Measurements from ENCODE around the gene HSPH1.

HSPH1 gene

GRCh38 chr13:31201341-31202031, 39.8 kb upstream of the HSPH1 start:
- no peak overlapping the region for H3K27ac ChIP-seq
- CTCF ChIA-PET = interaction anchor here (0.6 to 1.2 kb wide), 3 partner anchors 13 to 461 kb away, joined by 3 to 5 read pairs (median 3); no protein-coding TSS in a partner anchor
- TF ChIP-seq, protein P1, sequence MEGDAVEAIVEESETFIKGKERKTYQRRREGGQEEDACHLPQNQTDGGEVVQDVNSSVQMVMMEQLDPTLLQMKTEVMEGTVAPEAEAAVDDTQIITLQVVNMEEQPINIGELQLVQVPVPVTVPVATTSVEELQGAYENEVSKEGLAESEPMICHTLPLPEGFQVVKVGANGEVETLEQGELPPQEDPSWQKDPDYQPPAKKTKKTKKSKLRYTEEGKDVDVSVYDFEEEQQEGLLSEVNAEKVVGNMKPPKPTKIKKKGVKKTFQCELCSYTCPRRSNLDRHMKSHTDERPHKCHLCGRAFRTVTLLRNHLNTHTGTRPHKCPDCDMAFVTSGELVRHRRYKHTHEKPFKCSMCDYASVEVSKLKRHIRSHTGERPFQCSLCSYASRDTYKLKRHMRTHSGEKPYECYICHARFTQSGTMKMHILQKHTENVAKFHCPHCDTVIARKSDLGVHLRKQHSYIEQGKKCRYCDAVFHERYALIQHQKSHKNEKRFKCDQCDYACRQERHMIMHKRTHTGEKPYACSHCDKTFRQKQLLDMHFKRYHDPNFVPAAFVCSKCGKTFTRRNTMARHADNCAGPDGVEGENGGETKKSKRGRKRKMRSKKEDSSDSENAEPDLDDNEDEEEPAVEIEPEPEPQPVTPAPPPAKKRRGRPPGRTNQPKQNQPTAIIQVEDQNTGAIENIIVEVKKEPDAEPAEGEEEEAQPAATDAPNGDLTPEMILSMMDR (conservative IDR thresholded peaks at IDR 0.05; ENCODE audit: low read depth) = no peak
- DNase-seq (ENCODE audit: low spot score) = peak; percentile 33
- POLR2A ChIA-PET (ENCODE audit: low non-redundant PET) = interaction anchor here (0.6 kb wide), 1 partner anchor 13 kb away, joined by 8 read pairs; no protein-coding TSS in a partner anchor

DNA sequence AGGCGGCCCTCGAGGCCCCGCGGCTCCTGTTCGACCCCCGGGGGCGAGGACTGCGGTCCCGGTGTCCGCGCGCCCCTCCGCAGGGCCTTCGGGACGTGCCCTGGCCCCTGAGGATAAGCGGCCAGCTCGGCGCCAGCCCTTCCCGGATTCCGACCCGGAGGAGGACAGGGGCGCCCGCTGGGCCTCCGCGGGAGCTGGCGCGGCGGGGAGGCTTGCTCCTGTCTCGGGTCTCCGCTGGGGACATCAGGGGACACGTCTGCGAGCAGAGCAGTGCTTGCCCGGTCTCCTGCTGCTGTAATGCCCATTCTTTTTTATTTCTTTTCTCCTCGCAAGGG, 38.9 kb upstream of the HSPH1 start:
- ChIA-PET CTCF (interaction anchor here (0.6 kb wide), 4 partner anchors 12 to 460 kb away, joined by 3 to 5 read pairs (median 3); no protein-coding TSS in a partner anchor), POLR2A (ENCODE audit: low non-redundant PET) (interaction anchor here (0.6 kb wide), 1 partner anchor 14 kb away, joined by 8 read pairs; no protein-coding TSS in a partner anchor)
- DNase-seq (ENCODE audit: low spot score) = peak; percentile 25
- peak overlapping the region; percentile 96 for H3K27ac ChIP-seq
- TF ChIP-seq, protein P1 (conservative IDR thresholded peaks at IDR 0.05; ENCODE audit: low read depth) = no peak

- peak within 1 kb of the TSS; percentile 96 for H3K27ac ChIP-seq
- POLR2A ChIA-PET (ENCODE audit: low non-redundant PET) = no interaction called here
- peak; percentile 81 for DNase-seq (ENCODE audit: low spot score)
- TF ChIP-seq, protein P1 (conservative IDR thresholded peaks at IDR 0.05; ENCODE audit: low read depth) = peak; percentile 88
- CTCF ChIA-PET = interaction anchor here (0.5 to 2.6 kb wide), 6 partner anchors 20 to 272 kb away, joined by 3 to 9 read pairs (median 3); no protein-coding TSS in a partner anchor
Observed at GRCh38 chr13:31199849-31200636, 38.3 kb upstream of the HSPH1 start, which contains the start of gene B3GLCT. TSS of gene B3GLCT (plus strand) at chr13:31199975. CDS start at chr13:31200085, 110 bp downstream.

GRCh38 chr13:31199527-31199848, 37.8 kb upstream of the HSPH1 start:
- ChIA-PET POLR2A (ENCODE audit: low non-redundant PET) (no interaction called here), CTCF (interaction anchor here (0.5 to 2.6 kb wide), 5 partner anchors 37 to 271 kb away, joined by 3 to 9 read pairs (median 4); no protein-coding TSS in a partner anchor)
- TF ChIP-seq, protein P1 (conservative IDR thresholded peaks at IDR 0.05; ENCODE audit: low read depth) = no peak
- H3K27ac ChIP-seq = peak overlapping the region; percentile 96
- no peak for DNase-seq (ENCODE audit: low spot score)

GRCh38 chr13:31198519-31198918, 36.8 kb upstream of the HSPH1 start:
- DNase-seq (ENCODE audit: low spot score) = no peak
- POLR2A ChIA-PET (ENCODE audit: low non-redundant PET) = no interaction called here
- TF ChIP-seq, protein P1 (conservative IDR thresholded peaks at IDR 0.05; ENCODE audit: low read depth) = no peak
- no peak overlapping the region for H3K27ac ChIP-seq
- CTCF ChIA-PET = interaction anchor here (0.7 to 2.6 kb wide), 2 partner anchors 226 to 1443 kb away, joined by 3 to 9 read pairs; no protein-coding TSS in a partner anchor

GRCh38 chr13:31196992-31197391, 35.3 kb upstream of the HSPH1 start:
- CTCF ChIA-PET = interaction anchor here (0.7 kb wide), 1 partner anchor 10 kb away, joined by 3 read pairs; no protein-coding TSS in a partner anchor
- TF ChIP-seq, protein P1 (conservative IDR thresholded peaks at IDR 0.05; ENCODE audit: low read depth) = no peak
- H3K27ac ChIP-seq = no peak overlapping the region
- DNase-seq (ENCODE audit: low spot score) = no peak
- POLR2A ChIA-PET (ENCODE audit: low non-redundant PET) = no interaction called here
